IMR-90 (cell line): ENCODE measurements around the gene FBLN7. TPM values are rescaled to one million over a fixed set of nuclear protein-coding genes. Genes with fewer than 3 reads are reported as not detected.

ENCODE experiments used
- ATAC-seq: fragments of 200-7000 bp; cut with Tn5 transposase; 2 replicates; pipeline ENCODE4 v1.9.1; 2020; ENCODE audit warnings: low read depth, mild to moderate bottlenecking, moderate library complexity
- BruUV-seq: library from RNA; stranded (reverse); fragments of 400-500 nt; replicated peaks from 2 replicates; lab custom pipeline; 2021; lab: Mats Ljungman, UMichigan
- CTCF ChIA-PET: fragments of 300-600 bp; formaldehyde crosslinking; extraction: SDS; loops from one replicate; lab custom pipeline; 2021; ENCODE audit warnings: antibody characterized with exemption; lab: Yijun Ruan, JAX
- POLR2A ChIA-PET: fragments of 300-600 bp; sonication (Branson Sonifier 250); formaldehyde crosslinking; loops from one replicate; lab custom pipeline; 2022; ENCODE audit warnings: antibody characterized with exemption; ENCODE audit not compliant: unreplicated experiment; lab: Charles Lee
- DNase-seq: peaks from one replicate; pipeline ENCODE4 v3.0.0; 2013
- H2AFZ ChIP-seq: replicated peaks from 2 replicates; pipeline ENCODE3; 2013; ENCODE audit warnings: low read length, mild to moderate bottlenecking; ENCODE audit not compliant: poor library complexity
- H2AK5ac ChIP-seq: 2 replicates; pipeline ENCODE4 v1.6.1; 2013; ENCODE audit warnings: low read depth, low read length, inconsistent platforms
- H2AK9ac ChIP-seq: replicated peaks from 2 replicates; pipeline ENCODE3; 2013; ENCODE audit warnings: mild to moderate bottlenecking, low read depth, low read length, moderate library complexity; ENCODE audit not compliant: poor library complexity
- H2BK120ac ChIP-seq: 2 replicates; pipeline ENCODE4 v1.6.1; 2013; ENCODE audit warnings: low read depth, low read length, inconsistent platforms
- H2BK15ac ChIP-seq: 3 replicates; pipeline ENCODE4 v1.6.1; 2013; ENCODE audit warnings: low read depth, low read length, inconsistent platforms
- H2BK20ac ChIP-seq: 2 replicates; pipeline ENCODE4 v1.6.1; 2013; ENCODE audit warnings: low read depth, mild to moderate bottlenecking, inconsistent platforms, low read length, moderate library complexity
- H2BK5ac ChIP-seq: 2 replicates; pipeline ENCODE4 v1.6.1; 2013; ENCODE audit warnings: mild to moderate bottlenecking, low read depth, low read length, inconsistent platforms; ENCODE audit not compliant: poor library complexity, severe bottlenecking
- H3K14ac ChIP-seq: replicated peaks from 2 replicates; pipeline ENCODE4 v1.6.1; 2013; ENCODE audit warnings: low read depth, low read length, inconsistent platforms
- H3K18ac ChIP-seq: 2 replicates; pipeline ENCODE4 v1.6.1; 2013; ENCODE audit warnings: low read depth, low read length, control low read depth
- H3K23ac ChIP-seq: 2 replicates; pipeline ENCODE4 v1.6.1; 2013; ENCODE audit warnings: low read depth, low read length, inconsistent platforms
- H3K27ac ChIP-seq: 2 replicates; pipeline ENCODE4 v1.5.1; 2013; ENCODE audit warnings: mild to moderate bottlenecking, control low read depth, low read length; ENCODE audit not compliant: insufficient read depth
- H3K27me3 ChIP-seq: 2 replicates; pipeline ENCODE4 v1.6.1; 2013; ENCODE audit warnings: low read length; ENCODE audit not compliant: control insufficient read depth, insufficient read depth
- H3K36me3 ChIP-seq: 2 replicates; pipeline ENCODE4 v1.6.1; 2013; ENCODE audit warnings: low read length, mixed read lengths; ENCODE audit not compliant: control insufficient read depth, insufficient read depth
- H3K4ac ChIP-seq: 2 replicates; pipeline ENCODE4 v1.6.1; 2013; ENCODE audit warnings: low read depth, low read length, inconsistent platforms
- H3K4me1 ChIP-seq: 2 replicates; pipeline ENCODE4 v1.6.1; 2013; ENCODE audit warnings: low read length, mixed read lengths; ENCODE audit not compliant: control insufficient read depth, insufficient read depth
- H3K4me2 ChIP-seq: 2 replicates; pipeline ENCODE4 v1.6.1; 2013; ENCODE audit warnings: low read depth, mild to moderate bottlenecking, control low read depth, low read length, moderate library complexity
- H3K4me3 ChIP-seq: 2 replicates; pipeline ENCODE4 v1.5.1; 2013; ENCODE audit warnings: low read depth, mild to moderate bottlenecking, control low read depth, low read length, moderate library complexity; ENCODE audit not compliant: insufficient read depth
- H3K56ac ChIP-seq: 2 replicates; pipeline ENCODE4 v1.6.1; 2013; ENCODE audit warnings: low read length, inconsistent platforms; ENCODE audit not compliant: insufficient read depth; ENCODE audit errors: extremely low read depth
- H3K79me1 ChIP-seq, 2 experiments: 2 replicates each; pipeline ENCODE4 v1.6.1; 2013; ENCODE audit warnings: low read length in 2 of 2, inconsistent platforms in 1 of 2, low read depth in 1 of 2
- H3K9ac ChIP-seq: 2 replicates; pipeline ENCODE4 v1.6.1; 2013; ENCODE audit warnings: low read depth, low read length, control low read depth
- H3K9me1 ChIP-seq: 2 replicates; pipeline ENCODE4 v1.6.1; 2013; ENCODE audit warnings: low read length, inconsistent platforms; ENCODE audit not compliant: insufficient read depth
- H3K9me3 ChIP-seq: 2 replicates; pipeline ENCODE4 v1.6.1; 2013; ENCODE audit warnings: low read length; ENCODE audit not compliant: control insufficient read depth, insufficient read depth
- H4K20me1 ChIP-seq: 2 replicates; pipeline ENCODE4 v1.6.1; 2013; ENCODE audit warnings: low read length, inconsistent platforms; ENCODE audit not compliant: insufficient read depth
- H4K5ac ChIP-seq: 2 replicates; pipeline ENCODE4 v1.6.1; 2013; ENCODE audit warnings: mild to moderate bottlenecking, low read depth, low read length, control low read depth
- H4K8ac ChIP-seq, 2 experiments: 2 replicates each; pipeline ENCODE4 v1.6.1; 2013; ENCODE audit warnings: low read depth in 2 of 2, low read length in 2 of 2, control low read depth in 1 of 2, inconsistent platforms in 1 of 2
- H4K91ac ChIP-seq: 2 replicates; pipeline ENCODE4 v1.6.1; 2013; ENCODE audit warnings: low read depth, low read length, inconsistent platforms; ENCODE audit not compliant: insufficient read depth
- BHLHE40 ChIP-seq: fragments of 150-350 bp; IDR thresholded peaks from 2 replicates; pipeline ENCODE4 v1.6.1; 2016; ENCODE audit warnings: mild to moderate bottlenecking, low read depth, low read length
- CEBPB ChIP-seq: IDR thresholded peaks from 2 replicates; pipeline ENCODE4 v1.6.1; 2012; ENCODE audit warnings: low read depth, low read length, improper control_type of control experiment
- CHD1 ChIP-seq: IDR thresholded peaks from 2 replicates; pipeline ENCODE4 v1.6.1; 2012; ENCODE audit warnings: low read depth, low read length, improper control_type of control experiment
- CTCF ChIP-seq: conservative IDR thresholded peaks from 2 replicates; pipeline ENCODE4 v1.5.1; 2012; ENCODE audit warnings: mild to moderate bottlenecking, low read depth, low read length, improper control_type of control experiment
- FOS ChIP-seq: fragments of 150-350 bp; IDR thresholded peaks from 2 replicates; pipeline ENCODE4 v1.6.1; 2016; ENCODE audit warnings: low read depth, low read length
- MAFK ChIP-seq: IDR thresholded peaks from 2 replicates; pipeline ENCODE4 v1.6.1; 2012; ENCODE audit warnings: low read depth, low read length, improper control_type of control experiment
- MAZ ChIP-seq: IDR thresholded peaks from 2 replicates; pipeline ENCODE4 v1.6.1; 2012; ENCODE audit warnings: low read depth, mild to moderate bottlenecking, low read length, improper control_type of control experiment, moderate library complexity, borderline replicate concordance
- MXI1 ChIP-seq: IDR thresholded peaks from 2 replicates; pipeline ENCODE4 v1.6.1; 2012; ENCODE audit warnings: low read depth, mild to moderate bottlenecking, low read length, moderate library complexity, borderline replicate concordance
- NFE2L2 ChIP-seq: fragments of 150-350 bp; IDR thresholded peaks from 2 replicates; pipeline ENCODE4 v1.6.1; 2016; ENCODE audit warnings: low read depth, mild to moderate bottlenecking, low read length
- POLR2A ChIP-seq: IDR thresholded peaks from 2 replicates; pipeline ENCODE4 v1.6.1; 2012; ENCODE audit warnings: mild to moderate bottlenecking, low read depth, low read length
- RAD21 ChIP-seq: IDR thresholded peaks from 2 replicates; pipeline ENCODE4 v1.6.1; 2012; ENCODE audit warnings: low read length, improper control_type of control experiment
- RCOR1 ChIP-seq: IDR thresholded peaks from 2 replicates; pipeline ENCODE4 v1.6.1; 2012; ENCODE audit warnings: mild to moderate bottlenecking, low read length, improper control_type of control experiment; ENCODE audit not compliant: insufficient replicate concordance
- RFX5 ChIP-seq: IDR thresholded peaks from 2 replicates; pipeline ENCODE4 v1.8.0; 2012; ENCODE audit warnings: low read depth, mild to moderate bottlenecking, low read length, moderate library complexity
- SMC3 ChIP-seq: fragments of 150-350 bp; IDR thresholded peaks from 2 replicates; pipeline ENCODE4 v1.6.1; 2016; ENCODE audit warnings: low read depth, mild to moderate bottlenecking, antibody characterized with exemption, low read length, moderate library complexity
- USF2 ChIP-seq: fragments of 150-350 bp; IDR thresholded peaks from 2 replicates; pipeline ENCODE4 v1.6.1; 2017; ENCODE audit warnings: mild to moderate bottlenecking, antibody characterized with exemption, low read length, low read depth
- WGBS, 2 experiments: methylation state at CpG; one replicate each; pipeline versions ENCODE4 v1.1.5 to v1.1.7; 2013; ENCODE audit warnings: missing lambda C conversion rate in 2 of 2; ENCODE audit not compliant: insufficient read length in 1 of 2; ENCODE audit errors: extremely low coverage in 2 of 2; 5-methylcytosine and 5-hydroxymethylcytosine counted together
- dilution Hi-C: fragments of 300-500 bp; cut with HindIII; formaldehyde crosslinking; loops from one replicate; pipeline ENCODE4 v1.14.3; 2018; ENCODE audit warnings: low sequenced_read_pairs; ENCODE audit not compliant: unreplicated experiment
- in situ Hi-C: fragments of 300-500 bp; cut with MboI; formaldehyde crosslinking; loops from 3 replicates; pipeline ENCODE4 v1.14.3; 2019; ENCODE audit warnings: low sequenced_read_pairs, inconsistent platforms, mixed read lengths
- intact Hi-C: fragments of 100-400 bp; cut with micrococcal nuclease; formaldehyde crosslinking; loops from 2 replicates; pipeline ENCODE4 v1.10.0; 2022
- polyA plus RNA-seq, 3 experiments: library from polyadenylated mRNA; depleted of rRNA; stranded (reverse); fragments of >200 nt; gene quantifications; 2 replicates each; pipeline ENCODE4 v1.2.3, GENCODE V29; 2012; ENCODE audit warnings: low replicate concordance in 1 of 3
- total RNA-seq: library from RNA; depleted of rRNA; stranded (reverse); fragments of >200 nt; gene quantifications from 2 replicates; pipeline ENCODE4 v1.2.3, GENCODE V29; 2012
- TF ChIP-seq, protein P1 (sequence below): fragments of 150-350 bp; IDR thresholded peaks from 2 replicates; pipeline ENCODE4 v1.6.1; 2016; ENCODE audit warnings: low read depth, mild to moderate bottlenecking, low read length, moderate library complexity, borderline replicate concordance

The FBLN7 gene
- total and polyA plus RNA-seq, 2 of the 4 experiments (the other 2 are of a cell fraction), result 0.18 to 1.2 TPM

DNA sequence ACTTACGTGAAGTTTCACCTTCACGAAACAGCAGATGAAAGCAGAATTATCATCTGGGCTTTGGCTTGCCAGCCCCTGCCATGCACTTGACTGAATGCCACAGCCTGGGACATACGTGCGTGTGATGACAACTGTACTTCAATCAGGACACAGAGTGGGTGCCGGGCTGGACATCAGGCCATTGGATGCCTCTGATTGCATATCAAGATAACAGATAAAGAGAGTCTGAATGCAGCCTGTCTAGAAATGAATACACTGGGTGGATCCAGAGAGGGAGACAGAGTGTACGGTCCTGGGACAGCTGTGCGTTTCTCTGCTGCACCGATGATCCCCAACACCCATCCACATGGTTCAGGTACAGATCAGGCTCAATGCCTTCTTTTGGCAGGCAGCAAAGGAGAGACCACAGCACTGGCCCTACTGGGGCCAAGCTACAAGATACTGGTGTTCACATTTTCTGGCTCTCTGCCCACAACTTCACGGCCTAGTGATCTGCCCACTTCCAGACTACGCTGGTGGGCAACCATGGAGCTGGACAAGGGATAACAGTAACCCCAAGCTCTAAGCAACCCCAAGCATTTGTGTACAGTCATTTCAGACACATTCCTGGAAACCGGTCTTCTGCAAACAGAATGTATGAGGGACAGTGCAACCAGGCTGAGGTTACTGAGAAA, 35.6 kb downstream of the FBLN7 start:
- no TSS peak for BruUV-seq
- Histone ChIP-seq H4K5ac (no peak overlapping the region), H2BK5ac (no peak overlapping the region), H3K4ac (no peak overlapping the region), H3K9me1 (no peaks in the 10 kb centered on the region), H3K79me1 (no peaks in the 10 kb centered on the region), H3K23ac (no peak overlapping the region), H3K9ac (no peak overlapping the region), H3K9me3 (no peaks in the 10 kb centered on the region), H3K56ac (no peak overlapping the region), H3K4me2 (no peak overlapping the region), H3K36me3 (no peaks in the 10 kb centered on the region), H3K27me3 (no peaks in the 10 kb centered on the region; the same call in 1 of the 2 replicates), H4K91ac (no peak overlapping the region), H2AFZ (no peak overlapping the region), H3K27ac (no peak overlapping the region), H2AK5ac (no peak overlapping the region), H3K4me1 (no peaks in the 10 kb centered on the region), H4K20me1 (no peaks in the 10 kb centered on the region), H2AK9ac (no peak overlapping the region), H3K14ac (no peak overlapping the region), H2BK120ac (no peak overlapping the region), H4K8ac (no peak overlapping the region), H3K18ac (no peak overlapping the region), H3K4me3 (no peak overlapping the region), H2BK15ac (no peak overlapping the region), H2BK20ac (no peak overlapping the region)
- ATAC-seq (no peak), DNase-seq (no peak)
- in situ Hi-C loops, result no loop called here
- dilution Hi-C loops, result no loop called here
- CTCF ChIA-PET, result no interaction called here
- WGBS, 2 experiments, result 75% methylated on average over 6 of the region's 11 CpGs; no CpG with 5 or more reads in 1 of the 2 experiments
- POLR2A ChIA-PET, result no interaction called here
- TF ChIP-seq BHLHE40, result no peak
- TF ChIP-seq MXI1, result no peak
- TF ChIP-seq, protein P1, sequence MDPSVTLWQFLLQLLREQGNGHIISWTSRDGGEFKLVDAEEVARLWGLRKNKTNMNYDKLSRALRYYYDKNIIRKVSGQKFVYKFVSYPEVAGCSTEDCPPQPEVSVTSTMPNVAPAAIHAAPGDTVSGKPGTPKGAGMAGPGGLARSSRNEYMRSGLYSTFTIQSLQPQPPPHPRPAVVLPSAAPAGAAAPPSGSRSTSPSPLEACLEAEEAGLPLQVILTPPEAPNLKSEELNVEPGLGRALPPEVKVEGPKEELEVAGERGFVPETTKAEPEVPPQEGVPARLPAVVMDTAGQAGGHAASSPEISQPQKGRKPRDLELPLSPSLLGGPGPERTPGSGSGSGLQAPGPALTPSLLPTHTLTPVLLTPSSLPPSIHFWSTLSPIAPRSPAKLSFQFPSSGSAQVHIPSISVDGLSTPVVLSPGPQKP, result no peak
- TF ChIP-seq MAFK, result no peak
- TF ChIP-seq RAD21, result no peak
- no peak for TF ChIP-seq CEBPB
- no peak for TF ChIP-seq CHD1
- no peak for TF ChIP-seq NFE2L2
- no peak for TF ChIP-seq SMC3
- no peak for TF ChIP-seq POLR2A
- no peak for TF ChIP-seq USF2
- no peak for TF ChIP-seq CTCF
- TF ChIP-seq MAZ, result no peak
- no peak for TF ChIP-seq RCOR1
- TF ChIP-seq FOS, result no peak
- no peak for TF ChIP-seq RFX5
- intact Hi-C loops, result no loop called here
